Measurements from ENCODE around the gene OLFM1. TPM values are rescaled to one million over a fixed set of nuclear protein-coding genes. Genes with fewer than 3 reads are reported as not detected.

The OLFM1 gene
- total and polyA plus RNA-seq, 4 donors = 2.0 to 5.9 (median 4.4) TPM

DNA sequence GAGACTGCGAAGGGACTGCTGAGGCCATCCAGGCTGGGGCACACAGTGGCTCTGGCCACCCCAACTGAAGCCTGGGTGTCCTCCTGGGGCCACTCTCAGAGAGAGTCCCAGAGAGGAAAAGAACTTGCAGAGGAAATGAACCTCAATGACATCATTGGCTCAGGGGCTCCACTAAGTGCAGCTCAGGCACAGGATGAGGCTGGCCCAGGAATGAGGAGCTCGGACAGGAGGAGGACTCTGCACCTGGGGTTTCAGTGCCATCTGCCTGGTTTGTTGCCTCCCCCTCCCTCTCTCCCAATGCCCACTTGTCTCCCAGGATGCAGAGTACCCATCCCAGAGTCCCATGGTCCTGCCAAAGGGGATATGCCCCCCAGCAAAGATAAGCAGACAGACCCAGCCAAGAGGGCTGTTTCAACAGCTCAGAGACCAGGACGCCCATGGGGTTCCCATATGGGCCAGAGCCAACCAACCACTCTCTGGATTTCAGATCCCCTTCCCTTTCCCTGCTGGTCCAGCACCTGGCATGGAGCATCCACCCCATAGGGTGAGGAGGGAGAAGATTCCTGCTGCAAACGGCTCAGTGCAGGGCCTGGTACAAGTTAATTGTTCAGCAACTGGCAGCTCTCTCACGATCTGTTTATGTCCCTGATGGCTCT lies 26.9 kb upstream of the OLFM1 start:
- Histone ChIP-seq H3K4me1 (ENCODE audit: control insufficient read depth in 4 of 4, insufficient read depth in 4 of 4, low read length in 3 of 4) (no peaks in the 10 kb centered on the region), H3K9me3 (ENCODE audit: control insufficient read depth in 4 of 4, low read length in 3 of 4) (no peaks in the 10 kb centered on the region), H3K27me3 (ENCODE audit: control insufficient read depth in 4 of 4, insufficient read depth in 4 of 4, low read length in 3 of 4) (no peaks in the 10 kb centered on the region), H3K27ac (ENCODE audit: low read depth in 1 of 2, low read length in 2 of 2) (no peak overlapping the region), H3K36me3 (ENCODE audit: control insufficient read depth in 4 of 4, insufficient read depth in 3 of 4, low read depth in 1 of 4, low read length in 3 of 4) (no peaks in the 10 kb centered on the region), H3K9ac (ENCODE audit: low read depth in 1 of 2, low read length in 2 of 2) (no peak overlapping the region), H3K4me3 (ENCODE audit: low read depth in 1 of 3, low read length in 3 of 3) (no peak overlapping the region)
- TF ChIP-seq HNF4A (conservative IDR thresholded peaks at IDR 0.05) (no peak), GABPA (IDR thresholded peaks at IDR 0.05 in 1 of 2, conservative IDR thresholded peaks at IDR 0.05 in 1 of 2) (no peak), RAD21 (IDR thresholded peaks at IDR 0.05) (no peak), FOXA2 (IDR thresholded peaks at IDR 0.05) (no peak), JUND (IDR thresholded peaks at IDR 0.05) (no peak), TAF1 (conservative IDR thresholded peaks at IDR 0.05) (no peak), NR2F2 (IDR thresholded peaks at IDR 0.05) (no peak), RXRA (IDR thresholded peaks at IDR 0.05) (no peak), YY1 (IDR thresholded peaks at IDR 0.05) (no peak), EGR1 (IDR thresholded peaks at IDR 0.05; ENCODE audit: low read depth in 2 of 2) (no peak)
- TF ChIP-seq, protein P1, sequence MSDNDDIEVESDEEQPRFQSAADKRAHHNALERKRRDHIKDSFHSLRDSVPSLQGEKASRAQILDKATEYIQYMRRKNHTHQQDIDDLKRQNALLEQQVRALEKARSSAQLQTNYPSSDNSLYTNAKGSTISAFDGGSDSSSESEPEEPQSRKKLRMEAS (IDR thresholded peaks at IDR 0.05) = no peak
- TF ChIP-seq, protein P2, sequence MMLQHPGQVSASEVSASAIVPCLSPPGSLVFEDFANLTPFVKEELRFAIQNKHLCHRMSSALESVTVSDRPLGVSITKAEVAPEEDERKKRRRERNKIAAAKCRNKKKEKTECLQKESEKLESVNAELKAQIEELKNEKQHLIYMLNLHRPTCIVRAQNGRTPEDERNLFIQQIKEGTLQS (IDR thresholded peaks at IDR 0.05) = no peak
- TF ChIP-seq, protein P3, sequence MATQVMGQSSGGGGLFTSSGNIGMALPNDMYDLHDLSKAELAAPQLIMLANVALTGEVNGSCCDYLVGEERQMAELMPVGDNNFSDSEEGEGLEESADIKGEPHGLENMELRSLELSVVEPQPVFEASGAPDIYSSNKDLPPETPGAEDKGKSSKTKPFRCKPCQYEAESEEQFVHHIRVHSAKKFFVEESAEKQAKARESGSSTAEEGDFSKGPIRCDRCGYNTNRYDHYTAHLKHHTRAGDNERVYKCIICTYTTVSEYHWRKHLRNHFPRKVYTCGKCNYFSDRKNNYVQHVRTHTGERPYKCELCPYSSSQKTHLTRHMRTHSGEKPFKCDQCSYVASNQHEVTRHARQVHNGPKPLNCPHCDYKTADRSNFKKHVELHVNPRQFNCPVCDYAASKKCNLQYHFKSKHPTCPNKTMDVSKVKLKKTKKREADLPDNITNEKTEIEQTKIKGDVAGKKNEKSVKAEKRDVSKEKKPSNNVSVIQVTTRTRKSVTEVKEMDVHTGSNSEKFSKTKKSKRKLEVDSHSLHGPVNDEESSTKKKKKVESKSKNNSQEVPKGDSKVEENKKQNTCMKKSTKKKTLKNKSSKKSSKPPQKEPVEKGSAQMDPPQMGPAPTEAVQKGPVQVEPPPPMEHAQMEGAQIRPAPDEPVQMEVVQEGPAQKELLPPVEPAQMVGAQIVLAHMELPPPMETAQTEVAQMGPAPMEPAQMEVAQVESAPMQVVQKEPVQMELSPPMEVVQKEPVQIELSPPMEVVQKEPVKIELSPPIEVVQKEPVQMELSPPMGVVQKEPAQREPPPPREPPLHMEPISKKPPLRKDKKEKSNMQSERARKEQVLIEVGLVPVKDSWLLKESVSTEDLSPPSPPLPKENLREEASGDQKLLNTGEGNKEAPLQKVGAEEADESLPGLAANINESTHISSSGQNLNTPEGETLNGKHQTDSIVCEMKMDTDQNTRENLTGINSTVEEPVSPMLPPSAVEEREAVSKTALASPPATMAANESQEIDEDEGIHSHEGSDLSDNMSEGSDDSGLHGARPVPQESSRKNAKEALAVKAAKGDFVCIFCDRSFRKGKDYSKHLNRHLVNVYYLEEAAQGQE (IDR thresholded peaks at IDR 0.05) = no peak
- WGBS = 53% methylated on average over 5 of the region's 5 CpGs
- no peak for DNase-seq (ENCODE audit: low spot score)

DNA sequence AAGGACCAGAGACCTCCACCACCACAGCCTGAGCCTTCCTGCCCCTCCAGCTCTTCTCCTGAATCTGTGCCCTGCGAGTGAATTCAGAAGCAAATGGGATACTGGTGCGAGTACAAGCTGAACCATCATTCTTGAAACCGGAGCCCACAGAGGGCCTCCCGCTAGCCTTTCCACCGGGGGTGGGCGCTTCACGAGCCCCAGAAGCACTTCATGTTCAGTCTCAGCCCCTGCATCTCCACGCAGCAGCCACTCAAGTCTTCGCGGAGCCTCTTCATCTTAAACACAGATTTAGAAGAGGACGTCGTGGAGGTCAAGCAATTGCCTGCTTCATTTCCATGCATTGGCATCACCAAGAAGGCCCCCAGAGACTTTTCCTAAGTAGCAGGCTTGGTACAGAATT lies 26.0 kb upstream of the OLFM1 start:
- no peak for TF ChIP-seq EGR1 (IDR thresholded peaks at IDR 0.05; ENCODE audit: low read depth in 2 of 2)
- TF ChIP-seq, protein P2 (IDR thresholded peaks at IDR 0.05) = no peak
- H3K27ac ChIP-seq (ENCODE audit: low read depth in 1 of 2, low read length in 2 of 2) = no peak overlapping the region
- H3K4me3 ChIP-seq (ENCODE audit: low read depth in 1 of 3, low read length in 3 of 3) = no peak overlapping the region
- no peaks in the 10 kb centered on the region for H3K4me1 ChIP-seq (ENCODE audit: control insufficient read depth in 4 of 4, insufficient read depth in 4 of 4, low read length in 3 of 4)
- DNase-seq (ENCODE audit: low spot score) = no peak
- 77% methylated on average over 12 of the region's 12 CpGs for WGBS
- H3K9me3 ChIP-seq (ENCODE audit: control insufficient read depth in 4 of 4, low read length in 3 of 4) = no peaks in the 10 kb centered on the region
- no peak overlapping the region for H3K9ac ChIP-seq (ENCODE audit: low read depth in 1 of 2, low read length in 2 of 2)
- no peaks in the 10 kb centered on the region for H3K27me3 ChIP-seq (ENCODE audit: control insufficient read depth in 4 of 4, insufficient read depth in 4 of 4, low read length in 3 of 4)
- no peaks in the 10 kb centered on the region for H3K36me3 ChIP-seq (ENCODE audit: control insufficient read depth in 4 of 4, insufficient read depth in 3 of 4, low read depth in 1 of 4, low read length in 3 of 4)

DNA sequence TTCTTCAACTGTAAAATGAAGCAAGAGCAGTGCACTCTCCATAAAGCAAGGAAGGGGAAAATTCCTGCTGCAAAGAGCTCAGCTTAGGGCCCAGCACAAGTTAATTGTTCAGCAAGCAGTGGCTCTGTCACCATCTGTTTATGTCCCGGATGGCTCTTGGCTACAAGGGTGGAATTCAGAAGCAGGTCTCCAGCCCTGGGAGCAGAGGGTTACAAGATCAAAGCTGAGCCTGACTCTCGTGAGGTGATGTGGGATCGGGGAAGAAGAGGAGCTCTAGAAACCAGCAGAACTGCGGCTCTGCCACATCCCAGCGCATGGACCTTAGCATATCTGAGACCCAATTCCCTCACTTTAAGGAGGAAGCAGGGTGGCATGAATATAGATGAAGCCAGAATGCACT lies 25.2 kb upstream of the OLFM1 start:
- DNase-seq (ENCODE audit: low spot score) = no peak
- H3K27me3 ChIP-seq (ENCODE audit: control insufficient read depth in 4 of 4, insufficient read depth in 4 of 4, low read length in 3 of 4) = peaks cover 0 to under 1% (median 0%) of the 10 kb centered on the region in 4 donors
- 86% methylated on average over 5 of the region's 5 CpGs for WGBS
- TF ChIP-seq HNF4A (conservative IDR thresholded peaks at IDR 0.05) = no peak
- TF ChIP-seq, protein P3 (IDR thresholded peaks at IDR 0.05) = no peak
- TF ChIP-seq NR2F2 (IDR thresholded peaks at IDR 0.05) = no peak
- no peak for TF ChIP-seq JUND (IDR thresholded peaks at IDR 0.05)
- TF ChIP-seq, protein P2 (IDR thresholded peaks at IDR 0.05) = no peak
- no peak for TF ChIP-seq FOXA1 (IDR thresholded peaks at IDR 0.05)
- TF ChIP-seq SP1 (IDR thresholded peaks at IDR 0.05) = no peak
- TF ChIP-seq, protein P1 (IDR thresholded peaks at IDR 0.05) = no peak
- TF ChIP-seq GABPA (IDR thresholded peaks at IDR 0.05 in 1 of 2, conservative IDR thresholded peaks at IDR 0.05 in 1 of 2) = no peak
- no peak for TF ChIP-seq HNF4G (IDR thresholded peaks at IDR 0.05)
- TF ChIP-seq RXRA (IDR thresholded peaks at IDR 0.05) = no peak
- TF ChIP-seq RAD21 (IDR thresholded peaks at IDR 0.05) = no peak
- TF ChIP-seq TAF1 (conservative IDR thresholded peaks at IDR 0.05) = no peak

More for the DNA sequence above, 25.2 kb upstream of the OLFM1 start:
- no peaks in the 10 kb centered on the region for H3K36me3 ChIP-seq (ENCODE audit: control insufficient read depth in 4 of 4, insufficient read depth in 3 of 4, low read depth in 1 of 4, low read length in 3 of 4)
- no peak overlapping the region for H3K27ac ChIP-seq (ENCODE audit: low read depth in 1 of 2, low read length in 2 of 2)
- no peaks in the 10 kb centered on the region for H3K9me3 ChIP-seq (ENCODE audit: control insufficient read depth in 4 of 4, low read length in 3 of 4)
- no peak overlapping the region for H3K9ac ChIP-seq (ENCODE audit: low read depth in 1 of 2, low read length in 2 of 2)
- no peak overlapping the region for H3K4me3 ChIP-seq (ENCODE audit: low read depth in 1 of 3, low read length in 3 of 3)
- no peaks in the 10 kb centered on the region for H3K4me1 ChIP-seq (ENCODE audit: control insufficient read depth in 4 of 4, insufficient read depth in 4 of 4, low read length in 3 of 4)

Measured in liver (tissue), 9 donors.